Neural cell (in vitro differentiated cells): ENCODE results near the gene AGBL4. TPM values are rescaled to one million over a fixed set of nuclear protein-coding genes. Genes with fewer than 3 reads are reported as not detected.
"Not testable (repeated sequence)": the region's sequence is repeated elsewhere in the genome, so short reads cannot be mapped to it uniquely, and the experiment has no call there.

Experiments used
- H2AFZ ChIP-seq: fragments of 200-600, 300-800 bp; sonication (generic), shearing (Covaris generic); 2 replicates; pipeline ENCODE4 v1.6.0; 2014; ENCODE audit warnings: low read depth, mild to moderate bottlenecking, antibody characterized with exemption, low read length, moderate library complexity
- H3F3A ChIP-seq: fragments of 200-600 bp; shearing (Covaris generic); 2 replicates; pipeline ENCODE4 v1.6.1; 2016; ENCODE audit warnings: mild to moderate bottlenecking, moderate library complexity, mixed read lengths, antibody characterized with exemption, low read length; ENCODE audit not compliant: insufficient read depth, poor library complexity, severe bottlenecking
- H3K27ac ChIP-seq: fragments of 200-600, 300-800 bp; sonication (generic), shearing (Covaris generic); 2 replicates; pipeline ENCODE4 v1.5.1; 2014; ENCODE audit warnings: mild to moderate bottlenecking, low read length, moderate library complexity
- H3K27me3 ChIP-seq: fragments of 300-800, 200-600 bp; sonication (generic), shearing (Covaris generic); 2 replicates; pipeline ENCODE4 v1.6.0; 2014; ENCODE audit warnings: mild to moderate bottlenecking, low read depth, low read length, moderate library complexity; ENCODE audit not compliant: insufficient read depth
- H3K36me3 ChIP-seq: fragments of 300-800, 200-600 bp; sonication (generic), shearing (Covaris generic); 2 replicates; pipeline ENCODE4 v1.5.1; 2014; ENCODE audit warnings: mild to moderate bottlenecking, antibody characterized with exemption, low read length, moderate library complexity; ENCODE audit not compliant: insufficient read depth
- H3K4me2 ChIP-seq: fragments of 300-800, 200-600 bp; sonication (generic), shearing (Covaris generic); 2 replicates; pipeline ENCODE4 v1.6.0; 2014; ENCODE audit warnings: mild to moderate bottlenecking, low read length
- H3K4me3 ChIP-seq: fragments of 300-800, 200-600 bp; sonication (generic), shearing (Covaris generic); 2 replicates; pipeline ENCODE4 v1.5.1; 2014; ENCODE audit warnings: mild to moderate bottlenecking, low read length, moderate library complexity
- H3K79me2 ChIP-seq: fragments of 200-600 bp; shearing (Covaris generic); replicated peaks from 2 replicates; pipeline ENCODE4 v1.6.0; 2014; ENCODE audit warnings: mild to moderate bottlenecking, low read length, moderate library complexity; ENCODE audit not compliant: insufficient read depth
- H3K9ac ChIP-seq: fragments of 300-800, 200-600 bp; sonication (generic), shearing (Covaris generic); 2 replicates; pipeline ENCODE4 v1.6.1; 2016; ENCODE audit warnings: mild to moderate bottlenecking, low read length, mixed read lengths
- H3K9me2 ChIP-seq: fragments of 200-600 bp; shearing (Covaris generic); 2 replicates; pipeline ENCODE4 v1.6.1; 2016; ENCODE audit warnings: mild to moderate bottlenecking, low read length, mixed read lengths; ENCODE audit not compliant: insufficient read depth
- H3K9me3 ChIP-seq: fragments of 200-600, 300-800 bp; sonication (generic), shearing (Covaris generic); 2 replicates; pipeline ENCODE4 v1.6.1; 2016; ENCODE audit warnings: mild to moderate bottlenecking, mixed run types, low read length, moderate library complexity, mixed read lengths
- H4K20me1 ChIP-seq: fragments of 200-600 bp; shearing (Covaris generic); 2 replicates; pipeline ENCODE4 v1.6.1; 2016; ENCODE audit warnings: mild to moderate bottlenecking, mixed run types; ENCODE audit not compliant: insufficient read depth
- EP300 ChIP-seq: fragments of 450-650 bp; conservative IDR thresholded peaks from 2 replicates; pipeline ENCODE4 v1.6.1; 2014; ENCODE audit warnings: antibody characterized with exemption, mild to moderate bottlenecking, moderate library complexity; ENCODE audit not compliant: poor library complexity, severe bottlenecking
- EZH2 ChIP-seq: fragments of 200-600, 300-800 bp; shearing (Covaris generic), sonication (generic); IDR thresholded peaks from 2 replicates; pipeline ENCODE4 v1.6.1; 2014; ENCODE audit warnings: antibody characterized with exemption, low read length, borderline replicate concordance, mild to moderate bottlenecking; ENCODE audit not compliant: insufficient read depth, poor library complexity, severe bottlenecking
- MXI1 ChIP-seq: fragments of 450-650 bp; conservative IDR thresholded peaks from 2 replicates; pipeline ENCODE4 v1.6.1; 2014; ENCODE audit warnings: antibody characterized with exemption, mild to moderate bottlenecking; ENCODE audit not compliant: poor library complexity, severe bottlenecking
- POLR2AphosphoS5 ChIP-seq: IDR thresholded peaks from 2 replicates; pipeline ENCODE4 v1.6.1; 2012
- RAD21 ChIP-seq: fragments of 450-650 bp; conservative IDR thresholded peaks from 2 replicates; pipeline ENCODE4 v1.6.1; 2014; ENCODE audit warnings: antibody characterized with exemption, mild to moderate bottlenecking, moderate library complexity
- SMC3 ChIP-seq: fragments of 450-650 bp; conservative IDR thresholded peaks from 2 replicates; pipeline ENCODE4 v1.6.1; 2014; ENCODE audit warnings: antibody characterized with exemption, mild to moderate bottlenecking, moderate library complexity; ENCODE audit not compliant: poor library complexity
- TAF1 ChIP-seq: IDR thresholded peaks from 2 replicates; pipeline ENCODE4 v1.6.1; 2012; ENCODE audit warnings: low read depth
- polyA plus RNA-seq: library from polyadenylated mRNA; depleted of rRNA; stranded (reverse); fragments of >200 nt; gene quantifications from 2 replicates; pipeline ENCODE4 v1.2.3, GENCODE V29; 2014
- TF ChIP-seq, protein P1 (sequence below): fragments of 450-650 bp; IDR thresholded peaks from 2 replicates; pipeline ENCODE4 v1.5.1; 2014; ENCODE audit warnings: antibody characterized with exemption, mild to moderate bottlenecking, moderate library complexity; ENCODE audit not compliant: poor library complexity, severe bottlenecking
- TF ChIP-seq, protein P2 (sequence below): IDR thresholded peaks from 2 replicates; pipeline ENCODE4 v1.6.1; 2012; ENCODE audit warnings: borderline replicate concordance

The AGBL4 gene
- polyA plus RNA-seq, 1 donor from 2014 or later: 1.3 TPM

- Histone ChIP-seq H3F3A (no peaks in the 10 kb centered on the region), H3K27me3 (no peaks in the 10 kb centered on the region), H4K20me1 (no peaks in the 10 kb centered on the region), H3K4me3 (no peak overlapping the region), H3K9me2 (no peaks in the 10 kb centered on the region), H3K79me2 (no peaks in the 10 kb centered on the region), H2AFZ (no peak overlapping the region), H3K36me3 (no peaks in the 10 kb centered on the region), H3K9me3 (no peaks in the 10 kb centered on the region), H3K4me2 (no peak overlapping the region), H3K9ac (no peak overlapping the region), H3K27ac (no peak overlapping the region)
- no peak for TF ChIP-seq SMC3
- TF ChIP-seq POLR2AphosphoS5: no peak
- TF ChIP-seq, protein P1, sequence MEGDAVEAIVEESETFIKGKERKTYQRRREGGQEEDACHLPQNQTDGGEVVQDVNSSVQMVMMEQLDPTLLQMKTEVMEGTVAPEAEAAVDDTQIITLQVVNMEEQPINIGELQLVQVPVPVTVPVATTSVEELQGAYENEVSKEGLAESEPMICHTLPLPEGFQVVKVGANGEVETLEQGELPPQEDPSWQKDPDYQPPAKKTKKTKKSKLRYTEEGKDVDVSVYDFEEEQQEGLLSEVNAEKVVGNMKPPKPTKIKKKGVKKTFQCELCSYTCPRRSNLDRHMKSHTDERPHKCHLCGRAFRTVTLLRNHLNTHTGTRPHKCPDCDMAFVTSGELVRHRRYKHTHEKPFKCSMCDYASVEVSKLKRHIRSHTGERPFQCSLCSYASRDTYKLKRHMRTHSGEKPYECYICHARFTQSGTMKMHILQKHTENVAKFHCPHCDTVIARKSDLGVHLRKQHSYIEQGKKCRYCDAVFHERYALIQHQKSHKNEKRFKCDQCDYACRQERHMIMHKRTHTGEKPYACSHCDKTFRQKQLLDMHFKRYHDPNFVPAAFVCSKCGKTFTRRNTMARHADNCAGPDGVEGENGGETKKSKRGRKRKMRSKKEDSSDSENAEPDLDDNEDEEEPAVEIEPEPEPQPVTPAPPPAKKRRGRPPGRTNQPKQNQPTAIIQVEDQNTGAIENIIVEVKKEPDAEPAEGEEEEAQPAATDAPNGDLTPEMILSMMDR: no peak
- TF ChIP-seq RAD21: no peak
- TF ChIP-seq TAF1: no peak
- TF ChIP-seq EP300: no peak
- TF ChIP-seq MXI1: no peak
- TF ChIP-seq, protein P2, sequence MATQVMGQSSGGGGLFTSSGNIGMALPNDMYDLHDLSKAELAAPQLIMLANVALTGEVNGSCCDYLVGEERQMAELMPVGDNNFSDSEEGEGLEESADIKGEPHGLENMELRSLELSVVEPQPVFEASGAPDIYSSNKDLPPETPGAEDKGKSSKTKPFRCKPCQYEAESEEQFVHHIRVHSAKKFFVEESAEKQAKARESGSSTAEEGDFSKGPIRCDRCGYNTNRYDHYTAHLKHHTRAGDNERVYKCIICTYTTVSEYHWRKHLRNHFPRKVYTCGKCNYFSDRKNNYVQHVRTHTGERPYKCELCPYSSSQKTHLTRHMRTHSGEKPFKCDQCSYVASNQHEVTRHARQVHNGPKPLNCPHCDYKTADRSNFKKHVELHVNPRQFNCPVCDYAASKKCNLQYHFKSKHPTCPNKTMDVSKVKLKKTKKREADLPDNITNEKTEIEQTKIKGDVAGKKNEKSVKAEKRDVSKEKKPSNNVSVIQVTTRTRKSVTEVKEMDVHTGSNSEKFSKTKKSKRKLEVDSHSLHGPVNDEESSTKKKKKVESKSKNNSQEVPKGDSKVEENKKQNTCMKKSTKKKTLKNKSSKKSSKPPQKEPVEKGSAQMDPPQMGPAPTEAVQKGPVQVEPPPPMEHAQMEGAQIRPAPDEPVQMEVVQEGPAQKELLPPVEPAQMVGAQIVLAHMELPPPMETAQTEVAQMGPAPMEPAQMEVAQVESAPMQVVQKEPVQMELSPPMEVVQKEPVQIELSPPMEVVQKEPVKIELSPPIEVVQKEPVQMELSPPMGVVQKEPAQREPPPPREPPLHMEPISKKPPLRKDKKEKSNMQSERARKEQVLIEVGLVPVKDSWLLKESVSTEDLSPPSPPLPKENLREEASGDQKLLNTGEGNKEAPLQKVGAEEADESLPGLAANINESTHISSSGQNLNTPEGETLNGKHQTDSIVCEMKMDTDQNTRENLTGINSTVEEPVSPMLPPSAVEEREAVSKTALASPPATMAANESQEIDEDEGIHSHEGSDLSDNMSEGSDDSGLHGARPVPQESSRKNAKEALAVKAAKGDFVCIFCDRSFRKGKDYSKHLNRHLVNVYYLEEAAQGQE: no peak
- TF ChIP-seq EZH2: no peak
These were observed 717.2 kb downstream of the AGBL4 start for GRCh38 chr1:49306507-49307070.

DNA sequence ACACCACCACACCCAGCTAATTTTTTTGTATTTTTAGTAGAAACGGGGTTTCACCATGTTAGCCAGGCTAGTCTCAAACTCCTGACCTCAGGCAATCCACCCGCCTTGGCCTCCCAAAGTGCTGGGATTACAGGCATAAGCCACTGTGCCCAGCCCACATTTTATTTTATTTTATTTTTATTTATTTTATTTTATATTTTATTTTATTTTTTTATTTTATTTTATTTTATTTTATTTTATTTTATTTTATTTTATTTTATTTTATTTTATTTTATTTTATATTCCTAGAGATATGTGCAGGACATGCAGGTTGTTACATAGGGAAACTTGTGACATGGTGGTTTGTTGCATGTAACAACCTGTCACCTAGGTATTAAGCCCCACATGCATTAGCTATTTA, 721.4 kb downstream of the AGBL4 start:
- not testable (repeated sequence) for H3K27me3 ChIP-seq, H3K36me3 ChIP-seq, H3K4me2 ChIP-seq, H3F3A ChIP-seq, H3K9me2 ChIP-seq, H3K9me3 ChIP-seq, H2AFZ ChIP-seq, H3K4me3 ChIP-seq, H3K79me2 ChIP-seq, H4K20me1 ChIP-seq, H3K9ac ChIP-seq, H3K27ac ChIP-seq

- H3K27me3 ChIP-seq: no peaks in the 10 kb centered on the region
- no peak overlapping the region for H2AFZ ChIP-seq
- H3K4me2 ChIP-seq: no peak overlapping the region
- no peak overlapping the region for H3K4me3 ChIP-seq
- no peaks in the 10 kb centered on the region for H3K79me2 ChIP-seq
- H3K36me3 ChIP-seq: no peaks in the 10 kb centered on the region
- no peak overlapping the region for H3K9ac ChIP-seq
- H4K20me1 ChIP-seq: no peaks in the 10 kb centered on the region
- H3K9me2 ChIP-seq: no peaks in the 10 kb centered on the region
- TF ChIP-seq POLR2AphosphoS5 (no peak), EP300 (no peak), EZH2 (no peak), TAF1 (no peak), RAD21 (no peak), MXI1 (no peak), SMC3 (no peak)
- TF ChIP-seq, protein P1: no peak
- TF ChIP-seq, protein P2: no peak
- no peaks in the 10 kb centered on the region for H3F3A ChIP-seq
- H3K9me3 ChIP-seq: no peaks in the 10 kb centered on the region
- H3K27ac ChIP-seq: no peak overlapping the region
These were observed 725.5 kb downstream of the AGBL4 start for GRCh38 chr1:49298304-49298703.
